ENCODE results near the gene C16orf78.

DNA sequence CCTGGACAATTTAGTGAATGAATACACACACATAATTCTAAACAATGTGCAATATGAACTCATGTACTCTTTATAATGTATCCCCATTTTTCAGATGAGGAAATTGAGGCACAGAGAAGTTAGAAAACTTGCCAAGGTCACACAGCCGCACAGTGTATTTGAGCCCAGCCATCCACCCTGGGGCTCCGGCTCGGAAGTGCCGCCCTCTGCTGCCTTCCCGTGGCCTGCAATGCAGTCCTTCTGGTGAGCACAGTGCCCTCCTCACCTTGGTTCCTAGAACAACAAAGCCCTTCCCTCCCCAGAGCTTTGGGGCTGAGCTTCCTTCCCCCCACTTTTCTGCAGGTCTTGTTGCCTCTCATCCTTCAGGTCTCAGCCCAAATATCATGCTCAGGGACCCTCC, 63.7 kb downstream of the C16orf78 start:
- TF ChIP-seq, protein P1, sequence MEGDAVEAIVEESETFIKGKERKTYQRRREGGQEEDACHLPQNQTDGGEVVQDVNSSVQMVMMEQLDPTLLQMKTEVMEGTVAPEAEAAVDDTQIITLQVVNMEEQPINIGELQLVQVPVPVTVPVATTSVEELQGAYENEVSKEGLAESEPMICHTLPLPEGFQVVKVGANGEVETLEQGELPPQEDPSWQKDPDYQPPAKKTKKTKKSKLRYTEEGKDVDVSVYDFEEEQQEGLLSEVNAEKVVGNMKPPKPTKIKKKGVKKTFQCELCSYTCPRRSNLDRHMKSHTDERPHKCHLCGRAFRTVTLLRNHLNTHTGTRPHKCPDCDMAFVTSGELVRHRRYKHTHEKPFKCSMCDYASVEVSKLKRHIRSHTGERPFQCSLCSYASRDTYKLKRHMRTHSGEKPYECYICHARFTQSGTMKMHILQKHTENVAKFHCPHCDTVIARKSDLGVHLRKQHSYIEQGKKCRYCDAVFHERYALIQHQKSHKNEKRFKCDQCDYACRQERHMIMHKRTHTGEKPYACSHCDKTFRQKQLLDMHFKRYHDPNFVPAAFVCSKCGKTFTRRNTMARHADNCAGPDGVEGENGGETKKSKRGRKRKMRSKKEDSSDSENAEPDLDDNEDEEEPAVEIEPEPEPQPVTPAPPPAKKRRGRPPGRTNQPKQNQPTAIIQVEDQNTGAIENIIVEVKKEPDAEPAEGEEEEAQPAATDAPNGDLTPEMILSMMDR (IDR thresholded peaks at IDR 0.05; ENCODE audit: insufficient read depth, low read length): no peak
- TF ChIP-seq POLR2AphosphoS5 (IDR thresholded peaks at IDR 0.05; ENCODE audit: low read depth) (no peak), REST (IDR thresholded peaks at IDR 0.05; ENCODE audit: insufficient replicate concordance, low read depth) (no peak), SPI1 (IDR thresholded peaks at IDR 0.05; ENCODE audit: borderline replicate concordance, low read depth) (no peak)
